Erythroblast (primary cell): ENCODE measurements around the gene EYA2.

Experiments used
- GATA1 ChIP-seq: IDR thresholded peaks from 2 replicates; pipeline ENCODE4 v1.6.1; 2011; ENCODE audit warnings: low read depth, mild to moderate bottlenecking, control low read depth, low read length, moderate library complexity
- POLR2A ChIP-seq: IDR thresholded peaks from 2 replicates; pipeline ENCODE4 v1.6.1; 2011; ENCODE audit warnings: mild to moderate bottlenecking, low read length

GRCh38 chr20:47057661-47058060, 163.0 kb downstream of the EYA2 start:
- TF ChIP-seq POLR2A = no peak
- no peak for TF ChIP-seq GATA1
